ENCODE results near the gene ATRNL1. TPM values are rescaled to one million over a fixed set of nuclear protein-coding genes. Genes with fewer than 3 reads are reported as not detected.

Gene ATRNL1
- total RNA-seq, 1 experiment from 2014 or later = 1.3 TPM

GRCh38 chr10:115696747-115697146 lies 603.6 kb downstream of the ATRNL1 start:
- H3K4me2 ChIP-seq (ENCODE audit: low read length) = no peak overlapping the region
- RAD21 ChIA-PET (ENCODE audit: low non-redundant PET in 1 of 2, low total read pairs in 2 of 2, uncharacterized antibody in 2 of 2, unreplicated experiment in 2 of 2) = no interaction called here
- no peaks in the 10 kb centered on the region for H3K9me2 ChIP-seq (ENCODE audit: insufficient read depth)
- H4K20me1 ChIP-seq (ENCODE audit: insufficient read depth) = no peaks in the 10 kb centered on the region
- no peak for TF ChIP-seq SP1 (IDR thresholded peaks at IDR 0.05; ENCODE audit: low read depth)
- TF ChIP-seq JUND (IDR thresholded peaks at IDR 0.05) = no peak
- TF ChIP-seq REST (IDR thresholded peaks at IDR 0.05; ENCODE audit: low read depth) = no peak
- TF ChIP-seq POLR2AphosphoS5 (IDR thresholded peaks at IDR 0.05; ENCODE audit: low read depth, low read length) = no peak
- no peak for TF ChIP-seq MAX (IDR thresholded peaks at IDR 0.05)
- TF ChIP-seq SIN3A (IDR thresholded peaks at IDR 0.05; ENCODE audit: low read depth) = no peak
- TF ChIP-seq ATF3 (IDR thresholded peaks at IDR 0.05) = no peak
- TF ChIP-seq ELF1 (IDR thresholded peaks at IDR 0.05; ENCODE audit: borderline replicate concordance, low read depth) = no peak
- TF ChIP-seq CBX3 (IDR thresholded peaks at IDR 0.05; ENCODE audit: low read depth) = no peak
- TF ChIP-seq EZH2phosphoT487 (IDR thresholded peaks at IDR 0.05; ENCODE audit: borderline replicate concordance) = no peak
- no peak for TF ChIP-seq CEBPB (IDR thresholded peaks at IDR 0.05; ENCODE audit: low read depth)
- TF ChIP-seq FOSL1 (IDR thresholded peaks at IDR 0.05; ENCODE audit: low read depth) = no peak
- no peak for TF ChIP-seq CTCF (IDR thresholded peaks at IDR 0.05 in 2 of 3, conservative IDR thresholded peaks at IDR 0.05 in 1 of 3; ENCODE audit: borderline replicate concordance in 1 of 3, insufficient read depth in 1 of 3, low read depth in 2 of 3, low read length in 2 of 3)
- no peak for TF ChIP-seq EZH2 (IDR thresholded peaks at IDR 0.05)
- no peak for TF ChIP-seq EGR1 (IDR thresholded peaks at IDR 0.05; ENCODE audit: low read depth)
- TF ChIP-seq YY1 (IDR thresholded peaks at IDR 0.05; ENCODE audit: extremely low read depth, insufficient replicate concordance, low read depth, low read length) = no peak
- H3K36me3 ChIP-seq (ENCODE audit: control insufficient read depth in 1 of 2, insufficient read depth in 2 of 2, low read length in 2 of 2) = no peaks in the 10 kb centered on the region
- POLR2A ChIA-PET = no interaction called here
- no peak overlapping the region for H2AFZ ChIP-seq (ENCODE audit: low read depth, low read length, poor library complexity, severe bottlenecking)
- 0 out of 2 replicates have a peak, but pooled peaks cover 4% of the 10 kb centered on the region for H3K27me3 ChIP-seq (ENCODE audit: insufficient read depth, low read length)
- CTCF ChIA-PET = interaction anchor here (1.4 kb wide), 1 partner anchor 10 kb away, joined by 4 read pairs; no protein-coding TSS in a partner anchor
- DNase-seq (ENCODE audit: low read depth, low spot score) (no peak), ATAC-seq (no peak)
- no peak overlapping the region for H3K27ac ChIP-seq (ENCODE audit: low read depth, low read length)
- no peaks in the 10 kb centered on the region for H3K9me3 ChIP-seq (ENCODE audit: control insufficient read depth in 1 of 2, insufficient read depth in 1 of 2, low read depth in 1 of 2, low read length in 2 of 2)
- no peaks in the 10 kb centered on the region for H3K4me1 ChIP-seq (ENCODE audit: control insufficient read depth in 1 of 2, insufficient read depth in 2 of 2, low read length in 2 of 2)
- intact Hi-C loops (cut with micrococcal nuclease) = no loop called here
- BruUV-seq (replicated peaks) = no TSS peak
- H3K4me3 ChIP-seq (replicated peaks in 1 of 2; ENCODE audit: low read depth in 1 of 2, low read length in 2 of 2) = no peak overlapping the region
- no peak overlapping the region for H3K9ac ChIP-seq (ENCODE audit: low read length)
- no peaks in the 10 kb centered on the region for H3K79me2 ChIP-seq (ENCODE audit: insufficient read depth, low read length)
